K562 (cell line): ENCODE measurements around the gene ZNF324B. TPM values are rescaled to one million over a fixed set of nuclear protein-coding genes. Genes with fewer than 3 reads are reported as not detected.

Source experiments
- CEBPG ChIP-seq, 3 experiments: fragments of 200-800 bp in 1 of 3; sonication (Bioruptor generic) in 1 of 3; sonication (generic) in 1 of 3; formaldehyde crosslinking in 1 of 3; IDR thresholded peaks in 2 of 3; conservative IDR thresholded peaks in 1 of 3; 2 replicates each; pipeline versions ENCODE4 v1.6.1 to v1.8.0; 2016 to 2022; ENCODE audit warnings: missing compliant biosample characterization in 2 of 3, missing genetic modification characterization in 2 of 3, mild to moderate bottlenecking in 1 of 3, missing genetic modification reagents in 1 of 3
- ETV5 ChIP-seq: sonication (generic); formaldehyde crosslinking; IDR thresholded peaks from 2 replicates; pipeline ENCODE4 v1.4.0; 2020; ENCODE audit warnings: low read depth, mild to moderate bottlenecking, missing genetic modification reagents
- FOXK1 ChIP-seq: sonication (generic); formaldehyde crosslinking; IDR thresholded peaks from 2 replicates; pipeline ENCODE4 v1.8.0; 2022; ENCODE audit warnings: missing genetic modification reagents, mild to moderate bottlenecking, borderline replicate concordance
- GTF2E2 ChIP-seq: fragments of 200-800 bp; sonication (Bioruptor generic); IDR thresholded peaks from 2 replicates; pipeline ENCODE4 v1.6.1; 2016; ENCODE audit warnings: missing genetic modification characterization, missing compliant biosample characterization
- HDAC1 ChIP-seq, 2 experiments: fragments of 450-650 bp; IDR thresholded peaks; 2 replicates each; pipeline ENCODE4 v1.6.1; 2016 to 2017; ENCODE audit warnings: inconsistent platforms in 1 of 2, mild to moderate bottlenecking in 1 of 2, moderate library complexity in 1 of 2
- MED1 ChIP-seq: sonication (generic); formaldehyde crosslinking; IDR thresholded peaks from 2 replicates; pipeline ENCODE4 v1.8.1; 2023; ENCODE audit warnings: missing genetic modification reagents, borderline replicate concordance
- NCOA4 ChIP-seq: fragments of 450-650 bp; IDR thresholded peaks from 2 replicates; pipeline ENCODE4 v1.6.1; 2018; ENCODE audit warnings: mild to moderate bottlenecking; ENCODE audit not compliant: partially characterized antibody
- POLR3G ChIP-seq: IDR thresholded peaks from 2 replicates; pipeline ENCODE4 v1.6.1; 2011; ENCODE audit not compliant: insufficient read length, insufficient replicate concordance; ENCODE audit errors: extremely low read depth
- RBM14 ChIP-seq: fragments of 200-400 bp; formaldehyde crosslinking; IDR thresholded peaks from 2 replicates; pipeline ENCODE4 v1.6.1; 2018; ENCODE audit warnings: low read depth, mild to moderate bottlenecking, low read length, moderate library complexity, borderline replicate concordance; ENCODE audit not compliant: insufficient read depth
- SRF ChIP-seq, 2 experiments: fragments of 250-450, 450-650 bp in 1 of 2; sonication (Bioruptor Pico) in 1 of 2; sonication (generic) in 1 of 2; formaldehyde crosslinking; IDR thresholded peaks; 2 replicates each; pipeline versions ENCODE4 v1.5.0 to v1.5.1; 2020 to 2022; ENCODE audit warnings: mild to moderate bottlenecking in 1 of 2, missing genetic modification reagents in 1 of 2
- USF1 ChIP-seq: sonication (generic); formaldehyde crosslinking; IDR thresholded peaks from 2 replicates; pipeline ENCODE4 v1.9.0; 2022; ENCODE audit warnings: mild to moderate bottlenecking, missing genetic modification reagents
- polyA plus RNA-seq, 8 experiments: library from polyadenylated mRNA; depleted of rRNA in 4 of 8; stranded (reverse) in 5 of 8; unstranded in 3 of 8; fragments of >200 nt; fragmentation: Nextera tagmentation in 2 of 8; fragmentation: Illumina TruSeq in 1 of 8; extraction: Ambion mirVana in 2 of 8; extraction: Trizol in 1 of 8; gene quantifications; 2 replicates each; pipeline versions ENCODE4 v1.2.1 to v1.2.3, GENCODE V29; 2011 to 2014; ENCODE audit warnings: inconsistent platforms in 1 of 8, missing spikeins in 1 of 8
- total RNA-seq, 7 experiments: library from RNA; depleted of rRNA in 6 of 7; stranded (reverse); fragments of >200 nt in 6 of 7; fragmentation: Illumina TruSeq in 2 of 7; extraction: Trizol in 2 of 7; gene quantifications; 2 replicates each; pipeline versions ENCODE4 v1.2.1 to v1.2.3, GENCODE V29; 2011 to 2021; ENCODE audit warnings: low replicate concordance in 1 of 7
- TF ChIP-seq, protein P1 (sequence below): fragments of 250-450 bp; sonication (Bioruptor Pico); IDR thresholded peaks from 2 replicates; pipeline ENCODE4 v1.5.0; 2020; ENCODE audit warnings: mild to moderate bottlenecking
- TF ChIP-seq, protein P2 (sequence below): sonication (generic); formaldehyde crosslinking; IDR thresholded peaks from 2 replicates; pipeline ENCODE4 v1.8.0; 2022; ENCODE audit warnings: mild to moderate bottlenecking, missing genetic modification reagents
- TF ChIP-seq, protein P3 (sequence below): sonication (generic); formaldehyde crosslinking; IDR thresholded peaks from 2 replicates; pipeline ENCODE4 v1.8.1; 2023; ENCODE audit warnings: mild to moderate bottlenecking, missing genetic modification reagents, moderate library complexity

The ZNF324B gene
- total and polyA plus RNA-seq, 9 of the 15 experiments (the other 6 are each of a cell fraction or from before 2014, with no cell fraction given) = 0.20 to 13.5 (median 5.7) TPM

DNA sequence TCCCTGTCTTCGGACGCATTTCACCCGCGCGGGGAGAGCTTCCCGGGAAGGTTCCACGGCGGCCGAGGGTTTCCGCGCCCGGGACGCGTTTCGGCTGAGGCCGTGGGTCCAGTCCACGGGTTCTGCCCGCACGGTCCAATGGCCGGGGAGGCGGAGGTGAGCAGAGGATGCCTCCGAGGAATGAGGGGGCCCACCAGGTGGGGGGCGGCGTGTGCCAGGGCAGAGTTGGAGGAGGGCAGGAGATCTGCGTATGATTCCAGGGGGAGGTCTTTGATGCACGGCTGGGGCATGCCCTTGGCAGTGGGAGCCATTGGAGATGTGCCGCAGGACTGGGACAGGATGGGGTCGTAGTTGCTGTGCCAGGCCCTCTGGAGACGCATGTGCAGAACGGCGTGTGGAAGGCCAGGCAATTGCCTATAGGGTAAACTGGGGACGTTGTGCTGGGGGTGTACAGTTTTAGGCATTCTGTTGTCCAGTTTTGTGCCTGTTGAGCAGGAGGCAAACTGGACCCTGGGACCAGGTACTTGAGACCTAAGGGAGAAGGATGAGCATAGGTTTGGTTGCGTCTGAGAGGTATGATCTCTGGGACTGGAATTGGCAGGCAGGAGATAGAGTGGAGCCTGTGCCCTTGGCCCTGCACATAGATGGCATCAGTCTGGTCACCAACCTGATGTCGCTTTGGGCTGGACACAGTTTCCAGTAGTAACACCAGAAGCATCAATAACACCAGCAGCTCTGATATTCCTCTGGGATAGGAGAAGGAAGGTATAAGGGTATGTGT lies 42.2 kb upstream of the ZNF324B start (continued):
- TF ChIP-seq ETV5 (CRISPR knock-in tag) (no peak), GTF2E2 (tag) (peak; percentile 38; the same call in 1 of the 2 replicates), RBM14 (0 out of 2 replicates have a peak, but pooled peaks have one; percentile 3), POLR3G (no peak), FOXK1 (CRISPR knock-in tag) (no peak), NCOA4 (no peak), CEBPG (CRISPR knock-in tag; IDR thresholded peaks at IDR 0.05) (no peak), CEBPG (tag; conservative IDR thresholded peaks at IDR 0.05 in 1 of 2, IDR thresholded peaks at IDR 0.05 in 1 of 2) (no peak), HDAC1 (IDR thresholded peaks at IDR 0.05) (0 out of 4 replicates have a peak, but pooled peaks of 1 of the 2 experiments have one; percentile 38), USF1 (CRISPR knock-in tag) (0 out of 2 replicates have a peak, but pooled peaks have one; percentile 13), SRF (CRISPR knock-in tag; IDR thresholded peaks at IDR 0.05) (no peak), MED1 (0 out of 2 replicates have a peak, but pooled peaks have one; percentile 84)
- TF ChIP-seq, protein P1, sequence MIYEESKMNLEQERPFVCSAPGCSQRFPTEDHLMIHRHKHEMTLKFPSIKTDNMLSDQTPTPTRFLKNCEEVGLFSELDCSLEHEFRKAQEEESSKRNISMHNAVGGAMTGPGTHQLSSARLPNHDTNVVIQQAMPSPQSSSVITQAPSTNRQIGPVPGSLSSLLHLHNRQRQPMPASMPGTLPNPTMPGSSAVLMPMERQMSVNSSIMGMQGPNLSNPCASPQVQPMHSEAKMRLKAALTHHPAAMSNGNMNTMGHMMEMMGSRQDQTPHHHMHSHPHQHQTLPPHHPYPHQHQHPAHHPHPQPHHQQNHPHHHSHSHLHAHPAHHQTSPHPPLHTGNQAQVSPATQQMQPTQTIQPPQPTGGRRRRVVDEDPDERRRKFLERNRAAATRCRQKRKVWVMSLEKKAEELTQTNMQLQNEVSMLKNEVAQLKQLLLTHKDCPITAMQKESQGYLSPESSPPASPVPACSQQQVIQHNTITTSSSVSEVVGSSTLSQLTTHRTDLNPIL (CRISPR knock-in tag) = no peak
- TF ChIP-seq, protein P2, sequence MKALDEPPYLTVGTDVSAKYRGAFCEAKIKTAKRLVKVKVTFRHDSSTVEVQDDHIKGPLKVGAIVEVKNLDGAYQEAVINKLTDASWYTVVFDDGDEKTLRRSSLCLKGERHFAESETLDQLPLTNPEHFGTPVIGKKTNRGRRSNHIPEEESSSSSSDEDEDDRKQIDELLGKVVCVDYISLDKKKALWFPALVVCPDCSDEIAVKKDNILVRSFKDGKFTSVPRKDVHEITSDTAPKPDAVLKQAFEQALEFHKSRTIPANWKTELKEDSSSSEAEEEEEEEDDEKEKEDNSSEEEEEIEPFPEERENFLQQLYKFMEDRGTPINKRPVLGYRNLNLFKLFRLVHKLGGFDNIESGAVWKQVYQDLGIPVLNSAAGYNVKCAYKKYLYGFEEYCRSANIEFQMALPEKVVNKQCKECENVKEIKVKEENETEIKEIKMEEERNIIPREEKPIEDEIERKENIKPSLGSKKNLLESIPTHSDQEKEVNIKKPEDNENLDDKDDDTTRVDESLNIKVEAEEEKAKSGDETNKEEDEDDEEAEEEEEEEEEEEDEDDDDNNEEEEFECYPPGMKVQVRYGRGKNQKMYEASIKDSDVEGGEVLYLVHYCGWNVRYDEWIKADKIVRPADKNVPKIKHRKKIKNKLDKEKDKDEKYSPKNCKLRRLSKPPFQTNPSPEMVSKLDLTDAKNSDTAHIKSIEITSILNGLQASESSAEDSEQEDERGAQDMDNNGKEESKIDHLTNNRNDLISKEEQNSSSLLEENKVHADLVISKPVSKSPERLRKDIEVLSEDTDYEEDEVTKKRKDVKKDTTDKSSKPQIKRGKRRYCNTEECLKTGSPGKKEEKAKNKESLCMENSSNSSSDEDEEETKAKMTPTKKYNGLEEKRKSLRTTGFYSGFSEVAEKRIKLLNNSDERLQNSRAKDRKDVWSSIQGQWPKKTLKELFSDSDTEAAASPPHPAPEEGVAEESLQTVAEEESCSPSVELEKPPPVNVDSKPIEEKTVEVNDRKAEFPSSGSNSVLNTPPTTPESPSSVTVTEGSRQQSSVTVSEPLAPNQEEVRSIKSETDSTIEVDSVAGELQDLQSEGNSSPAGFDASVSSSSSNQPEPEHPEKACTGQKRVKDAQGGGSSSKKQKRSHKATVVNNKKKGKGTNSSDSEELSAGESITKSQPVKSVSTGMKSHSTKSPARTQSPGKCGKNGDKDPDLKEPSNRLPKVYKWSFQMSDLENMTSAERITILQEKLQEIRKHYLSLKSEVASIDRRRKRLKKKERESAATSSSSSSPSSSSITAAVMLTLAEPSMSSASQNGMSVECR (CRISPR knock-in tag) = 0 out of 2 replicates have a peak, but pooled peaks have one; percentile 5
- TF ChIP-seq, protein P3, sequence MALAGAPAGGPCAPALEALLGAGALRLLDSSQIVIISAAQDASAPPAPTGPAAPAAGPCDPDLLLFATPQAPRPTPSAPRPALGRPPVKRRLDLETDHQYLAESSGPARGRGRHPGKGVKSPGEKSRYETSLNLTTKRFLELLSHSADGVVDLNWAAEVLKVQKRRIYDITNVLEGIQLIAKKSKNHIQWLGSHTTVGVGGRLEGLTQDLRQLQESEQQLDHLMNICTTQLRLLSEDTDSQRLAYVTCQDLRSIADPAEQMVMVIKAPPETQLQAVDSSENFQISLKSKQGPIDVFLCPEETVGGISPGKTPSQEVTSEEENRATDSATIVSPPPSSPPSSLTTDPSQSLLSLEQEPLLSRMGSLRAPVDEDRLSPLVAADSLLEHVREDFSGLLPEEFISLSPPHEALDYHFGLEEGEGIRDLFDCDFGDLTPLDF (CRISPR knock-in tag) = no peak
